SK-N-SH treated with all-trans-retinoic acid at 6 μM for 48 hours (cell line): ENCODE results near the gene SOCS1.

Experiments used
- TCF4 ChIP-seq: fragments of 250-450 bp; sonication (Bioruptor Pico); IDR thresholded peaks from 2 replicates; pipeline ENCODE4 v1.8.0; 2021; ENCODE audit warnings: mild to moderate bottlenecking, moderate library complexity, borderline replicate concordance
- ZNF8 ChIP-seq: fragments of 450-650 bp; formaldehyde crosslinking; IDR thresholded peaks from 2 replicates; pipeline ENCODE4 v1.5.0; 2020; ENCODE audit warnings: mild to moderate bottlenecking, moderate library complexity

DNA sequence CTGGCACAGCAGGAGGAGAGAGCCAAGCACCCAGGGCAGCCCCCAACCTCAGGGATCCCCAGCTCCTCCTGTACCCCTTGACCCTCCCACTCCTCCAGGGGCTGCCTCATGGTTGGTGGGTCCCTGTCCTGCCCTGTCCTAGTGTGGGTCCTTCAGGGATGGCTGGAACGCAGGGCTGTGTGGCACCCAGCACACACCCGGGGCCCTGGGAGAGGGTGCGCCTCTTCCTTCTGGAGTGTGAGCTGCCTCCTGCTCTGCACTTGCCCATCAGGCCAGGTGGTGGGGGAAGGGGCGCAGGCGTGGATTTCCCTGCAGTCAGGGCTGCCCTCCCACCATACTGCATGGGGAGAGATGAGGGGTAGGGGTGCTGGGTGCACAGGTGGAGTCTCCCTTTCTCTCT lies 42.6 kb downstream of the SOCS1 start:
- no peak for TF ChIP-seq ZNF8 (CRISPR knock-in tag)
- no peak for TF ChIP-seq TCF4 (CRISPR knock-in tag)
